HG03521 (cell line): Measurements from ENCODE around the gene LUC7L3.
"Not testable (repeated sequence)": the region's sequence is repeated elsewhere in the genome, so short reads cannot be mapped to it uniquely, and the experiment has no call there.

Experiments
- ATAC-seq: cut with Tn5 transposase; IDR thresholded peaks from one replicate; pipeline ENCODE4 v1.9.1; 2021; ENCODE audit warnings: mild to moderate bottlenecking, moderate library complexity; ENCODE audit not compliant: unreplicated experiment

The LUC7L3 gene

GRCh38 chr17:50708050-50709000, 11.1 kb upstream of the LUC7L3 start:
- no peak for ATAC-seq

GRCh38 chr17:50709053-50709452, 10.3 kb upstream of the LUC7L3 start:
- ATAC-seq: not testable (repeated sequence)

GRCh38 chr17:50710025-50710424, 9.4 kb upstream of the LUC7L3 start:
- ATAC-seq: no peak

GRCh38 chr17:50710650-50711049, 8.8 kb upstream of the LUC7L3 start:
- ATAC-seq: no peak

- no peak for ATAC-seq
Observed at GRCh38 chr17:50712641-50713040, 6.8 kb upstream of the LUC7L3 start.

GRCh38 chr17:50715471-50715870, 3.9 kb upstream of the LUC7L3 start:
- no peak for ATAC-seq

- ATAC-seq: no peak
Observed at GRCh38 chr17:50719924-50720794, 756 bp downstream of the LUC7L3 start.

- no peak for ATAC-seq
Observed at GRCh38 chr17:50721194-50722010, 2.0 kb downstream of the LUC7L3 start.

GRCh38 chr17:50722746-50723145, 3.3 kb downstream of the LUC7L3 start:
- ATAC-seq: no peak

GRCh38 chr17:50724622-50725021, 5.2 kb downstream of the LUC7L3 start:
- not testable (repeated sequence) for ATAC-seq

- ATAC-seq: no peak
Observed at GRCh38 chr17:50725769-50726655, 6.6 kb downstream of the LUC7L3 start.

GRCh38 chr17:50728112-50728429, 8.7 kb downstream of the LUC7L3 start:
- ATAC-seq: no peak

- ATAC-seq: no peak
Observed at GRCh38 chr17:50728881-50729765, 9.7 kb downstream of the LUC7L3 start.

GRCh38 chr17:50731575-50732460, 12.4 kb downstream of the LUC7L3 start:
- no peak for ATAC-seq

GRCh38 chr17:50735287-50735686, 15.9 kb downstream of the LUC7L3 start:
- ATAC-seq: no peak

GRCh38 chr17:50737118-50737698, 17.8 kb downstream of the LUC7L3 start:
- ATAC-seq: no peak

- ATAC-seq: no peak
Observed at GRCh38 chr17:50739098-50739497, 19.7 kb downstream of the LUC7L3 start.

GRCh38 chr17:50745631-50746030, 26.2 kb downstream of the LUC7L3 start:
- no peak for ATAC-seq
